Dedifferentiated amniotic fluid mesenchymal stem cell (primary cell): ENCODE data around the gene TLK2.
A peak's percentile ranks its signal among the peaks of the same experiment; 100 is the strongest.
"Not testable (repeated sequence)": the region's sequence is repeated elsewhere in the genome, so short reads cannot be mapped to it uniquely, and the experiment has no call there.

Experiments used
- DNase-seq: peaks from one replicate; pipeline ENCODE4 v3.0.0-alpha.2; 2016; ENCODE audit errors: extremely low spot score

TLK2 gene

GRCh38 chr17:62600805-62601204 lies 122.2 kb downstream of the TLK2 start:
- DNase-seq, result no peak

GRCh38 chr17:62601471-62601870 lies 122.8 kb downstream of the TLK2 start:
- no peak for DNase-seq

- not testable (repeated sequence) for DNase-seq
Observed at GRCh38 chr17:62603783-62604182, 125.2 kb downstream of the TLK2 start.

DNA sequence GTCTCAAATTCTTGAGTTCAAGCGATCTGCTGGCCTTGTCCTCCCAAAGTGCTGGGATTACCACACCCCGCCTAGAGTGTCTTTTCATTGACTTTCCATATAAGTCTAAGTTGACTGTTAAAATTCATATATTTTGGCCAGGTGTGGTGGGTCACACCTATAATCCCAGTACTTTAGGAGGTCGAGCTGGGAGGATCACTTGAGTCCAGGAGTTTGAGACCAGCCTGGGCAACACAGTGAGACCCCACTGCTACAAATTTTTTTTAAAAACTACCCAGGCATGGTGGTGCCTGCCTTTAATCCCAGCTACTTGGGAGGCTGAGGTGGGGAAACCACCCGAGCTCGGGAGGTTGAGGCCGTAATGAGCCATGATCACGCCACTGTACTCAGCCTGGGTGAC lies 127.0 kb downstream of the TLK2 start:
- DNase-seq, result no peak

- no peak for DNase-seq
Observed at GRCh38 chr17:62611292-62611691, 132.7 kb downstream of the TLK2 start.

GRCh38 chr17:62611728-62612127 lies 133.1 kb downstream of the TLK2 start:
- DNase-seq, result no peak

DNA sequence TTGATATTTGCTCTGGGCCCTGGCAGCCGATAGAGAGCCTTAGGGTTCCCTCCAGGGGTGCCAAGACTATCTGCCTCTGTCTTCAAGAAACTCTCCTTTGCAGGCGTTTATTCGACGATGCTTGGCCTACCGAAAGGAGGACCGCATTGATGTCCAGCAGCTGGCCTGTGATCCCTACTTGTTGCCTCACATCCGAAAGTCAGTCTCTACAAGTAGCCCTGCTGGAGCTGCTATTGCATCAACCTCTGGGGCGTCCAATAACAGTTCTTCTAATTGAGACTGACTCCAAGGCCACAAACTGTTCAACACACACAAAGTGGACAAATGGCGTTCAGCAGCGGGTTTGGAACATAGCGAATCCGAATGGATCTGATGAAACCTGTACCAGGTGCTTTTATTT lies 133.7 kb downstream of the TLK2 start:
- DNase-seq, result not testable (repeated sequence)

DNA sequence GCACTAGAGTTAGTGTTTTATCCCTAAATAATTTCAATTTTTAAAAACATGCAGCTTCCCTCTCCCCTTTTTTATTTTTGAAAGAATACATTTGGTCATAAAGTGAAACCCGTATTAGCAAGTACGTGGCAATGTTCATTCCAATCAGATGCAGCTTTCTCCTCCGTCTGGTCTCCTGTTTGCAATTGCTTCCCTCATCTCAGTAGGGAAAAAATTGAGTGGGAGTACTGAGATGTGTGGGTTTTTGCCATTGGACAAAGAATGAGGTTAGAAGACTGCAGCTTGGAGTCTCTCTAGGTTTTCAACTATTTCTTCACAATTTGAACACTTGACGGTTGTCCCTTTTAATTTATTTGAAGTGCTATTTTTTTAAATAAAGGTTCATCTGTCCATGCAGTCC lies 134.5 kb downstream of the TLK2 start:
- not testable (repeated sequence) for DNase-seq

DNA sequence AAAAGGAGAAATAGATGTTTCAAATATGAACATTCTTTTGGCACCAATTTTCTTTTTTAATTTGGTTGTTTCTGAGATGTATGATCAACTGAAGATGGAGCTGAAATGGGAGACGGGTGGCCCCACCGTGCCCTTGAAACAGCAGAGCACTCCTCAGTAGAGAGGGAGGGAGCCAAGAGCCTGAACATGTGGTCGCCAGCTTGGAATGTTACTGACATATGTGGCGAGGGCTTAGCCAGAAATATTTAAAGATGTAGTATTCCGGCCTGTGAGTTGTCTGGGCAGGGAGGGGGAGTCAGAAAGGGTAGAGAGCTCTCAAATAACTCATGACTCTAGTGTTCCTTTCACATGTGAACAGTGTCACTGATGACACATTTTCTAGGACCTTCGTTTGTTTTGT lies 135.5 kb downstream of the TLK2 start:
- DNase-seq, result peak; percentile 93

GRCh38 chr17:62615503-62615902 lies 136.9 kb downstream of the TLK2 start:
- no peak for DNase-seq

GRCh38 chr17:62616993-62617893 lies 138.6 kb downstream of the TLK2 start:
- DNase-seq, result no peak

DNA sequence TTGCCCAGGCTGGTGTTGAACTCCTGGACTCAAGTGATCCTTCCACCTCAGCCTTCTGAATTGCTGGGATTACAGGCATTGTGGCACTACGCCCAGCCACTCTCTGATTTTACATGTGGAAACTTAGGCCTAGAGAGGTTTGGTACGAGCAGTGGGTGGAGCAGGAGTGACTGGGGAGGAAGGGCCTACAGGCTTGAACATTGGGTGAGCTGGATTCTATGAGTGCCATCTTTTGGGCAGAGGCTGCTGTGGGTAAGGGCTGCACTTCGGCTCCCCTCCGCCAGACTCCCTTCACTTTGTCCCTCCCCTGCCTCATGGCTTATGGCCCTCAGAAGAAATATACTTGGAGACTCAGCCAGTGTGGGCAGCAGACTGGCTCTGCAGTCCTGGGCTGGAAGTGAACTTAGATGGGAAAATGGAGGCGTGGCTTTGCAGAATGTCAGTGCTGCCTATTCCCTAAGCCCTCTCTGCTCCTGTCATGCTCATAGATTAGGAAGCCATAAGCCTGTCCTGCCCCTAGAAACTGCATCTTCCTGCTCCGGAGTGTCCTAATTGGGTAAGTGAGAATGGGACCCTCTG lies 139.4 kb downstream of the TLK2 start:
- peak; percentile 51 for DNase-seq

GRCh38 chr17:62618647-62619416 lies 140.2 kb downstream of the TLK2 start:
- DNase-seq, result no peak

GRCh38 chr17:62619417-62620155 lies 141.0 kb downstream of the TLK2 start:
- DNase-seq, result no peak

GRCh38 chr17:62621223-62621622 lies 142.6 kb downstream of the TLK2 start:
- no peak for DNase-seq

DNA sequence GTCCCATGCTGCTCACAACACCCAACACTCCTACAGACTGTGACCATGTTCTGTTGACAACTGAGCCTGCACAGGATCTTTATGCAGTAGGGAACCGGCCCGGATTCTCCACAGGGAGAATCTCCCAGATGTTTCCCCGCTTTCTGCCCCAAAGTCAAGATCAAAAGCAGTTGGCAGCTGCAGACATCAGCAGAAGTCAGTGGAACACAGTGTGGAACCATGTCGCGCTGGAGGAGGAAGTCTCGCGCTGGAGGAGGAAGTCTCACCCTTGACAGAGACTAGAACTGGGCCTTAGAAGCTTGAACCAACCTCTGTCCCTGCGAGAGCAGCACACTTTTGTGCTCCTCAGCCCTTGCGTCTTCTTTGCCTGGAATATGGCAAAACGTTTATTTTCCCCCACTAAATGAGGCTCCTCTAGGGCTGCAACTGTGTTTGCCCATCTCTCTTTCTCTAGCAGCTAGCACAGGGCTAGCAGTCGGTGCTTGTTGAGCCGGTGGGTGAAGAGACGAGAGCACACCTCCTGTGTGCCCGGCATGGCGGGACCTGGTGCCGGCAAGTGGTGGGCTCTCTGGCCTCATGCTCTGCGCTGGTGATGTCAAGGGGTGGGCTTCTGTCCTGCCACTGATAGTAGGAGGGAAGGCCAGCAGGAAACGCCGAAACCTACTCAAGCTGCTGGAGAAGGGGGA lies 146.7 kb downstream of the TLK2 start:
- no peak for DNase-seq

- no peak for DNase-seq
Observed at GRCh38 chr17:62625870-62626200, 147.2 kb downstream of the TLK2 start.

DNA sequence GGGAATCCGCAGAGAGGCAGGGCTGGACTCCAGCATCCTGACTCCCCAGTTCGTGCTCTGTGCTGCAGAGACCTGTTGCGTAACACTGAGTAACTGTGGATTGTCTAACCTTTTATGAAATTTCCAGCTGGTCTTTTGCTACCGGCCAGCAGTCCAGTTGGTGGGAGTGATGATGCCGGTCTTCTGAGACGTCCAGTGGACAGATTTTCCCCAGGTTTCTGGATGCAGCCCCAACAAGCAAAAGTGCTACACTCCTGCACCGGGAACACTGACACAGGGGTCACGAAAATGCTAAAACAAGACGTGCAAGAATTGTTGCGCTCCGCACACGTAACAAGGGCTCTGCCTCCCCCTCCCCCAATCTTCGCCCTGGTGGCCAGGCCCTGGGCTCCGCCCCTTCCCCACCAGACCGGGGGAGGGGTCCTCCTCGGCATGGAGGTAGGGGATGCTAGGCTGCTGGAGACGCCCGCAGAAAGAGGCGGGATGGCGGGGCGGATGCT lies 148.1 kb downstream of the TLK2 start:
- peak; percentile 77 for DNase-seq

GRCh38 chr17:62627219-62627903 lies 148.7 kb downstream of the TLK2 start, which contains the start of gene MRC2:
Gene MRC2, plus strand, starts transcription at chr17:62627670. Its CDS starts 133 bp downstream, at chr17:62627803.
- peak; percentile 71 for DNase-seq

DNA sequence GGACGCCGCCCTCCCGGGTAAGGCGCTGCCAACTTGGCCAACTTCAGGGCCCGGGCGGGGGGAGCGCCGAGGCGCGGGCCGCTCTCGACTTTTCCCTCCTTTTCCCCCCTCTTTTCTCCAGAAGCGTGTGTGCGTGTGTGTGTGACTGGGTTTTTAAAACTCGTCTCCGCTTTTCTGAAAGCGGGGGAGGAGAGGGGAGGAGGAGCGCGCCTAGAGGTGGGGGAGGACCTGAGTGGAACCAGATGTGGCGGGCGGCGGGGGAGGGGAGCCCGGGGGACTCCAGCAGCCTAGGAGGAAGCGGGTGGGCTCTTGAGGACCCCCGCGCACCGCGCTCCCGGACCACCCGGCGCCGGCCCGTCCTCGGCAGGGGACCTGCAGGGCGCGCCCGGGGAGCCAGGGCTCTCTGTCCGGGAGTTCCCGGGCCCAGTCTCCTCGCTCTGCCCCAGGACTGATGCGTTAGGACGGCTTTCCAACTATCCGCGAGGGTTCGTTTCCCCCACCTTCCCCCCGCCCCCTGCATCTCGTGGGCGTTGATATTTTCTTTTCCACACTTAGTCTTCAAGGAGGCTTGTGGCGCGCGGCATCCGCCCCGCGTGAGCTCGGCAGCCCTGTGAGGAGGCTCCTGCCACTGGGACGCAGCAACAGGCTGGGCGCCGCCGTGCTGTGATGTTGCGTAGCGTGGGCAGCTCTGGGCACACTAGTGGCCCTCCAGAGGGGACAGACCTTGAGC lies 149.4 kb downstream of the TLK2 start:
- DNase-seq, result peak; percentile 63
